HG03432 (cell line): Measurements from ENCODE around the gene GRID2.
"Not testable (repeated sequence)": the region's sequence is repeated elsewhere in the genome, so short reads cannot be mapped to it uniquely, and the experiment has no call there.

Experiments used
- ATAC-seq: cut with Tn5 transposase; IDR thresholded peaks from one replicate; pipeline ENCODE4 v1.9.1; 2021; ENCODE audit warnings: mild to moderate bottlenecking, moderate library complexity; ENCODE audit not compliant: unreplicated experiment

Gene GRID2

GRCh38 chr4:92305148-92305877, 1.5 kb downstream of the GRID2 start:
- no peak for ATAC-seq

GRCh38 chr4:92305878-92306520, 2.2 kb downstream of the GRID2 start:
- no peak for ATAC-seq

- no peak for ATAC-seq
Observed at GRCh38 chr4:92307181-92307580, 3.4 kb downstream of the GRID2 start.

GRCh38 chr4:92307866-92308265, 4.1 kb downstream of the GRID2 start:
- no peak for ATAC-seq

- ATAC-seq: no peak
Observed at GRCh38 chr4:92317047-92317446, 13.3 kb downstream of the GRID2 start.

GRCh38 chr4:92328095-92328494, 24.3 kb downstream of the GRID2 start:
- no peak for ATAC-seq

- no peak for ATAC-seq
Observed at GRCh38 chr4:92333016-92333415, 29.2 kb downstream of the GRID2 start.

GRCh38 chr4:92334716-92335350, 31.1 kb downstream of the GRID2 start:
- ATAC-seq: no peak

GRCh38 chr4:92339676-92340075, 35.9 kb downstream of the GRID2 start:
- ATAC-seq: no peak

- ATAC-seq: no peak
Observed at GRCh38 chr4:92344216-92344615, 40.5 kb downstream of the GRID2 start.

- ATAC-seq: no peak
Observed at GRCh38 chr4:92346289-92346688, 42.5 kb downstream of the GRID2 start.

- no peak for ATAC-seq
Observed at GRCh38 chr4:92357966-92358365, 54.2 kb downstream of the GRID2 start.

GRCh38 chr4:92359491-92359890, 55.7 kb downstream of the GRID2 start:
- ATAC-seq: no peak

GRCh38 chr4:92362028-92362427, 58.3 kb downstream of the GRID2 start:
- no peak for ATAC-seq

GRCh38 chr4:92368653-92369052, 64.9 kb downstream of the GRID2 start:
- no peak for ATAC-seq

GRCh38 chr4:92381616-92382015, 77.8 kb downstream of the GRID2 start:
- ATAC-seq: no peak

GRCh38 chr4:92382128-92382527, 78.4 kb downstream of the GRID2 start:
- ATAC-seq: no peak

GRCh38 chr4:92387459-92388069, 83.8 kb downstream of the GRID2 start:
- peak; percentile 86 for ATAC-seq

GRCh38 chr4:92399032-92399431, 95.3 kb downstream of the GRID2 start:
- no peak for ATAC-seq

- ATAC-seq: not testable (repeated sequence)
Observed at GRCh38 chr4:92403525-92403924, 99.8 kb downstream of the GRID2 start.

- ATAC-seq: no peak
Observed at GRCh38 chr4:92406488-92406887, 102.7 kb downstream of the GRID2 start.

GRCh38 chr4:92421920-92422319, 118.2 kb downstream of the GRID2 start:
- ATAC-seq: peak; percentile 92
